Right renal pelvis (tissue), 4 donors: ENCODE data around the gene CHAF1B. TPM values are rescaled to one million over a fixed set of nuclear protein-coding genes. Genes with fewer than 3 reads are reported as not detected.
"Not testable (repeated sequence)": the region's sequence is repeated elsewhere in the genome, so short reads cannot be mapped to it uniquely, and the experiment has no call there.

Experiments used
- DNase-seq, 4 donors: peaks; one replicate each; pipeline ENCODE4 v3.0.0-alpha.2; 2013; ENCODE audit warnings: low read depth in 4 of 4, low spot score in 3 of 4, missing footprints in 1 of 4
- polyA plus RNA-seq, 4 donors: library from polyadenylated mRNA; unstranded; fragments of 120-200 nt; gene quantifications; one replicate each; pipeline ENCODE4 v1.2.1, GENCODE V29; 2013; ENCODE audit not compliant: insufficient read length in 4 of 4

CHAF1B gene
- polyA plus RNA-seq, result 10 to 100 TPM in 1 of 4 donors, 1 to 10 TPM in 3; 6.9 to 10.2 (median 8.5) TPM

GRCh38 chr21:36385233-36386030 is at the start of gene CHAF1B:
TSS of gene CHAF1B (plus strand) at chr21:36385392. CDS start at chr21:36386137, 745 bp downstream.
- DNase-seq, result peak; percentile 58 to 68 (median 63)

DNA sequence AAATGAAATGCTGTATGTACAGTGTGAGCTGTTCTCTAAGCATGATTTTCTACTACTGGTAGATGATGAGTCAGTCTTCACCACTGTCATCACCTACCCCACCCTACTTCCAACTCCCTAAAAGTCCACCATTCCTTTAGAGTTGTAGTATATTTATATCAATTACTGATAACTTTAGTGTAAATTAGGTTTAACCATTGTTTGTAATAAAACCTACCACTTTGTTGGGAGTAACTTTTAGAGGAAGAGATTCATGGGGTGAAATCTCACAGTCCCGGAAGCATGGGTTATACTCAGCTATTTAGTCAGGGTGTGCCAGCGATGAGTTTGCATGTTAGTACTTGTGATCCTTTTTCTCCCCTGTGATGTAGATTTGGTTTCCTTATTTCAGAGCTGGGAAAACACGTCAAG is 48.1 kb upstream of the CHAF1B start:
- DNase-seq, result no peak

DNA sequence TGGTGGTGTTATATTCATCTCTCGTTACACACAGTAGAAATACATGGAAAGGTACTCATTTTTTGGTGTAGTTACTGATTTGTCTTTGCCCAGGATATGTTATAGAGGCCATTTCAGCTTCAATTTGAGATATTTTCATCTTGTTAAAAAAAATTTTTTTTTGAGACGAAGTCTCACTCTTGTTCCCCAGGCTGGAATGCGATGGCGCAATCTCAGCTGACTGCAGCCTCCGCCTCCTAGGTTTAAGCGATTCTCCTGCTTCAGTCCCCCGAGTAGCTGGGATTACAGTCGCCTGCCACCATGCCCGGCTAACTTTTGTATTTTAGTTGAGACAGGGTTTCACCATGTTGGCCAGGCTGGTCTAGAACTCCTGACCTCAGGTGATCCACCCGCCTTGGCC is 46.2 kb upstream of the CHAF1B start:
- no peak for DNase-seq

DNA sequence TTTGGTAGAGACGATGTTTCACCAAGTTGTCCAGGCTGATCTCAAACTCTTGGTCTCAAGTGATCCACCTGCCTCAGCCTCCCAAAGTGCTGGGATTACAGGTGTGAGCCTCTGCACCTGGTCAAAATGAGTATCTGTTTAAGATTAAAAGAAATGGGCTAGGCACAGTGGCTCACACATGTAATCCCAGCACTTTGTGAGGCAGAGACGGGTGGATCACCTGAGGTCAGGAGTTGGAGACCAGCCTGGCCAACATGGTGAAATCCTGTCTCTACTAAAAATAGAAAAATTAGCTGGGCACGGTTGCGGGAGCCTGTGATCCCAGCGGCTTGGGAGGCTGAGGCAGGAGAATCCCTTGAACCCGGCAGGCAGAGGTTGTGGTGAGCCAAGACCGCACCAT is 42.6 kb upstream of the CHAF1B start:
- not testable (repeated sequence) for DNase-seq

GRCh38 chr21:36344931-36345330 is 40.3 kb upstream of the CHAF1B start:
- no peak for DNase-seq

DNA sequence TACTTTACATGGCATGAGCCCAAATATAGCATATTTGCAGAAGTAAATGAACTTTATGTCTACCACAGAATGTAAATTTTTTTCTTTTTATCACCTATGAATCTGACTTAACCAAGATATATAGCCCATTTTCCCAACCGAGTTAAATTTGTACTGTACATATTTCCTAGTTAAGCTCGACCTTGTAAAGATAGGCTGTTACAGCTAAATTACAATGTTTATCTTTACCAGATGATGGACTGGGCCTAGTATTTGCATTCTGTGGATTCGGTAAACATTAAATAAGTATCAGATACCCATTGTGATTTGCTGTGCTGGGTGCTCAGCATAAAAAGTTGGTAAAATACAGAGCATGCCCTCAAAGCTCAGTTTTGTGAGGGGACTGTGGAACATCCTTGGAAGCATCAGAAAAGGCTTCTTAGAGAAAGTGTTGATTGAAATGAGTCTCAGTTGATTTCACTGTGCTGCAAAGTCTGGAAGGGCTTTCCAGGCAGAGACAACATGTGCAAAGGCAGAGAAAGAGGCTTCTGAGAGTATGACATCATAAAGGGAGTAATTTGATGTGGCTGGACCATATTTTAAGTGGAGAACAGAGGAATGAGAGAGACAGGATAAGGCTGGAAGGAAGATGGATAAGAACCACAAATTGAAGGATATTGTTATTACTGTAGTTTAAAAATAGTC is 37.8 kb upstream of the CHAF1B start:
- no peak for DNase-seq

- no peak for DNase-seq
Measured at GRCh38 chr21:36347962-36348328, 37.2 kb upstream of the CHAF1B start.

DNA sequence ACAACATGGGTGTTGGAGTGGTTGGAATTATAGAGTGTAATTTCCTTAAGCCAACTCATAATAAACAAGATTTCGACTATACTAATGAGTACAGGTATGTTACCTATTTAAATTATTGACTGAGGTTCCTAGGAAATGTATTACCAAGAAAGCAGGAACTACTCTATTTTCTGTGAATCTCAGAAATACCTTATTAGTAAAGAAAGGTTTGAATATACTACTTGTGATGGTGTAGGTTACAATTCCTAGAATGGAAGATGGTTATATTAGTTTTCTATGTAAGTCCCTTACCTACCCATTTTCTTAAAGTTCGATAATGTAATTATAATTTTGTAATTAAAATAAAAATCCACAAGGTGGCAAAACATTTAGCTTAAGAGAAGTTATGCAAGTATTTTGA is 35.9 kb upstream of the CHAF1B start:
- DNase-seq, result no peak

DNA sequence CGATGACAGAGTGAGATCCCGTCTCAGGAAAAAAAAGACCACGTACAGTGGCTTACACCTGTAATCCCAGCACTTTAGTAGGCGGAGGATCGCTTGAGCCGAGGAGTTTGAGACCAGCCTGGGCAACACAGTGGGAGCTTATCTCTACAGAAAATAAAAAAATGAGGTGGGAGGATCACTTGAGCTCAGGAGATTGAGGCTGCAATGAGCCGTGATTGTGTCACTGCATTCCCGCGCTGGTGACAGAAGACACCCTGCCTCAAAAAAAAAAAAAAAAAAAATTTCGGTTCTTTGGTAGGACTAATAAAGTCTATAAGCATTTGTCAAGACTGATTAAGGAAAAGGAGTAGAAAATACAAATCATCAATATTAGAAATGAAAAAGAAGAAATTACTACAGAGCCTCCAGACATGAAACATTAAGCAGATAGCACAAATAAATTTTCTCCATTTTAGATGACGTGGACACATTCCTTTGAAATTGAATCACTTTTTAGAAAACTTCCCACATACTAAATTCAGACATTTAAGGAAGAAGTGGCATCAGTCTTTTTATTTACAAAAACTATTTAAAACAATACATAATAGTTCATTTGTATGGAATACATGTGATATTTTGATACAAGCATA is 34.8 kb upstream of the CHAF1B start:
- DNase-seq, result no peak

DNA sequence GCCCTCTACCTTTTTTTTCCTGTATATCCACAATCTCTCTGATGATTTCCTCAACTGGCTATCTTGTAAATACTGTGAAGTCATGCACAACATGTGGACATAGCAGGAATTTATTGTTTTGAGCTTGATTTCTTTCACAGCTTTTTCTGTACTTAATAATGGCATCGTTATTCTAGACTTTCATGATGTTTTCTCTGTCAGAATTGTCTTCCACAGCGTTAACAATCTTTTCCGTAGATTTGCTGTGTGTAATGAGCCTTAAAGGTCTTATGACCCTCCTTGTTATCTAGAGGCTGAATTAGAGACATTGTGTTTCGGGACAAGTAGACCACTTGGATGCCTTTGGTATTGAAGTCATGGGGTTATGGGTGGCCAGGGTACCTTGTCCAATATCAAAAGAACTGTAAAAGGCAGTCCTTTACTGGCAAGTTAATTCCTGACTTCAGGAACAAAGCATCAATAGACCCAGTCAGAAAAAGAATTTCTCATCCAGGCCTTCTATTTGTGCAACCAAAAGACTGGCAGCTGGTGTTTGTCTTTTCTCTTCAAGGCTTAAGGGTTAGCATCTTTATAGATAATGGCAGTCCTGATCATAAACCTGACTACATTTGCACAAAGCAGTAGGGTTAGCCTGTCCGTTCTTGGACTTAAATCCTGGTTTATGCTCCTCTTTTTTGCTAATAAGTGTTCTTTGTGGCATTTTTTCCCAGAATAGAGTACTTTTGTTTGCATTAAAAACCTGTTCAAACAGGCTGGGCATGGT is 30.1 kb upstream of the CHAF1B start:
- DNase-seq, result no peak

- DNase-seq, result no peak
Measured at GRCh38 chr21:36355868-36356267, 29.3 kb upstream of the CHAF1B start.

DNA sequence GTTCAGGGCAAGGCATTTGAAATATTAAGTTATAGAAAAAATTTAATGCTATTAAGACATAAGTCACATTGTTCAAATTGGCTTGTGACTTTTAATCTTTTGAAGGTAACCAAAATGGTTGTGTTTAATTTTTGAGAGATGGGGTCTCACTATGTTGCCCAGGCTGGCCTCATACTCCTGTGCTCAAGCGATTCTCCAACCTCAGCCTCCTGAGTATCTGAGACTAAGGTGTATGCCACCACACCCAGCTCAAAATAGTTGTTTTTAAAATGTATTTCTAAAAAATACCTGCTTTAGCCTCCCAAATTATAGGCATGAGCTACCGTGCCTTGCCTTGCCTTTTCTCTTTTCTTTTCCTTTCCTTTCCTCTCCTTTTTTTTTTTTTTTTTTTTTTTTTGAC is 26.0 kb upstream of the CHAF1B start:
- DNase-seq, result no peak

- DNase-seq, result no peak
Measured at GRCh38 chr21:36369064-36369685, 16.0 kb upstream of the CHAF1B start.

GRCh38 chr21:36375994-36376393 is 9.2 kb upstream of the CHAF1B start:
- DNase-seq, result no peak

GRCh38 chr21:36377391-36377842 is 7.8 kb upstream of the CHAF1B start:
- no peak for DNase-seq

- DNase-seq, result no peak
Measured at GRCh38 chr21:36379251-36379650, 5.9 kb upstream of the CHAF1B start.

- DNase-seq, result no peak
Measured at GRCh38 chr21:36381841-36382589, 3.2 kb upstream of the CHAF1B start.

- not testable (repeated sequence) for DNase-seq
Measured at GRCh38 chr21:36382722-36383121, 2.5 kb upstream of the CHAF1B start.

DNA sequence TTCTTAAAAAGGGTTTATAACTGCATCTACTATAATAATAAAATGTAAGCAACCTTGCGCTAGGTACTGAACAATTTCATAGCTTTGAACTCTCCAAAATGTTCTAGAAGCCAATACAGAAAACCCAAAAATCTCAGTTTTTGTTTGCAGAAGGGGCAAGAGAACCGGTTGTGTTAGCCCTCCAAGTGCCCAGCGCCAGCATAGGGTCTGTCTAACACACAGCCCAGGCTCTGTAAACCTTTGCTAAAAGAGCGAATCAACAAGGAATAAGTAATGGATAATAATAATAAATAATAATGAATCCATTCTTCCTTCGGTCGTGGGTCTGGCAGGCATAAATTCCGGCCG is 333 bp upstream of the CHAF1B start:
- no peak for DNase-seq
